Kidney capillary endothelial cell (primary cell): ENCODE results near the gene RPL37.
A peak's percentile ranks its signal among the peaks of the same experiment; 100 is the strongest.
"Not testable (repeated sequence)": the region's sequence is repeated elsewhere in the genome, so short reads cannot be mapped to it uniquely, and the experiment has no call there.

Experiments used
- DNase-seq: peaks from one replicate; pipeline ENCODE4 v3.0.0-alpha.2; 2018; ENCODE audit warnings: low spot score

Gene RPL37

GRCh38 chr5:40834849-40835787 is at the start of gene RPL37:
TSS of gene RPL37 (minus strand) at chr5:40835222. CDS start at chr5:40835185, 37 bp downstream.
- peak; percentile 94 for DNase-seq

- not testable (repeated sequence) for DNase-seq
These were observed 48.0 kb upstream of the RPL37 start for GRCh38 chr5:40883051-40883450.

- no peak for DNase-seq
These were observed 47.3 kb upstream of the RPL37 start for GRCh38 chr5:40882291-40882690.

- peak; percentile 54 for DNase-seq
These were observed 44.3 kb upstream of the RPL37 start for GRCh38 chr5:40879163-40879942.

- no peak for DNase-seq
These were observed 42.5 kb upstream of the RPL37 start for GRCh38 chr5:40877371-40877988.

- DNase-seq = no peak
These were observed 40.9 kb upstream of the RPL37 start for GRCh38 chr5:40875958-40876357.

- DNase-seq = no peak
These were observed 38.4 kb upstream of the RPL37 start for GRCh38 chr5:40873286-40873880.

- not testable (repeated sequence) for DNase-seq
These were observed 37.2 kb upstream of the RPL37 start for GRCh38 chr5:40872253-40872652.

- no peak for DNase-seq
These were observed 36.2 kb upstream of the RPL37 start for GRCh38 chr5:40871177-40871576.

- DNase-seq = no peak
These were observed 34.4 kb upstream of the RPL37 start for GRCh38 chr5:40869384-40869783.

GRCh38 chr5:40866844-40867243 is 31.8 kb upstream of the RPL37 start:
- no peak for DNase-seq

- DNase-seq = not testable (repeated sequence)
These were observed 30.0 kb upstream of the RPL37 start for GRCh38 chr5:40865004-40865403.

GRCh38 chr5:40860711-40861110 is 25.7 kb upstream of the RPL37 start:
- DNase-seq = no peak

GRCh38 chr5:40853632-40854192 is 18.7 kb upstream of the RPL37 start:
- no peak for DNase-seq

- no peak for DNase-seq
These were observed 12.5 kb upstream of the RPL37 start for GRCh38 chr5:40847525-40847924.

GRCh38 chr5:40846371-40846770 is 11.3 kb upstream of the RPL37 start:
- no peak for DNase-seq

- no peak for DNase-seq
These were observed 9.5 kb upstream of the RPL37 start for GRCh38 chr5:40844565-40844964.

GRCh38 chr5:40842351-40842750 is 7.3 kb upstream of the RPL37 start:
- DNase-seq = no peak

GRCh38 chr5:40841068-40841805 is 6.2 kb upstream of the RPL37 start, which contains the start of gene CARD6:
TSS of gene CARD6 (plus strand) at chr5:40841367. CDS start at chr5:40841383, 16 bp downstream.
- peak; percentile 80 for DNase-seq

- DNase-seq = no peak
These were observed 3.1 kb upstream of the RPL37 start for GRCh38 chr5:40838086-40838485.

GRCh38 chr5:40834391-40834848 is 602 bp downstream of the RPL37 start:
- no peak for DNase-seq
